MM.1S (cell line): ENCODE measurements around the gene PDE6A.

Experiments
- DNase-seq: peaks from one replicate; pipeline ENCODE4 v3.0.0-alpha.2; 2015
- H2AFZ ChIP-seq: fragments of 300-600 bp; sonication (generic); 2 replicates; pipeline ENCODE4 v1.6.0; 2016; ENCODE audit warnings: antibody characterized with exemption, low read length
- H3F3A ChIP-seq: fragments of 300-600 bp; sonication (generic); 2 replicates; pipeline ENCODE4 v1.6.1; 2016; ENCODE audit warnings: mild to moderate bottlenecking, antibody characterized with exemption, low read length, moderate library complexity, mixed read lengths; ENCODE audit not compliant: insufficient read depth
- H3K27ac ChIP-seq: fragments of 300-600 bp; sonication (generic); 2 replicates; pipeline ENCODE4 v1.5.1; 2016; ENCODE audit warnings: mild to moderate bottlenecking, low read length
- H3K27me3 ChIP-seq: fragments of 300-600 bp; sonication (generic); replicated peaks from 2 replicates; pipeline ENCODE4 v1.6.0; 2016; ENCODE audit warnings: low read length; ENCODE audit not compliant: insufficient read depth
- H3K36me3 ChIP-seq: fragments of 300-600 bp; sonication (generic); replicated peaks from 2 replicates; pipeline ENCODE4 v1.6.1; 2016; ENCODE audit warnings: mild to moderate bottlenecking, low read length, mixed read lengths; ENCODE audit not compliant: insufficient read depth
- H3K4me1 ChIP-seq: fragments of 300-600 bp; sonication (generic); 2 replicates; pipeline ENCODE4 v1.6.1; 2016; ENCODE audit warnings: low read length, mixed read lengths
- H3K4me2 ChIP-seq: fragments of 300-600 bp; sonication (generic); 2 replicates; pipeline ENCODE4 v1.6.0; 2016; ENCODE audit warnings: low read depth, low read length
- H3K4me3 ChIP-seq: fragments of 300-600 bp; sonication (generic); 2 replicates; pipeline ENCODE4 v1.5.1; 2016; ENCODE audit warnings: low read length, mixed read lengths
- H3K79me2 ChIP-seq: fragments of 300-600 bp; sonication (generic); 2 replicates; pipeline ENCODE4 v1.6.1; 2016; ENCODE audit warnings: mixed run types, low read length, mixed read lengths
- H3K9ac ChIP-seq: fragments of 300-600 bp; sonication (generic); 2 replicates; pipeline ENCODE4 v1.6.1; 2016; ENCODE audit warnings: low read length, mixed read lengths
- H3K9me2 ChIP-seq: fragments of 300-600 bp; sonication (generic); replicated peaks from 2 replicates; pipeline ENCODE4 v1.6.1; 2016; ENCODE audit warnings: mild to moderate bottlenecking, low read length, mixed read lengths; ENCODE audit not compliant: insufficient read depth
- H3K9me3 ChIP-seq: fragments of 300-600 bp; sonication (generic); replicated peaks from 2 replicates; pipeline ENCODE4 v1.6.1; 2016; ENCODE audit warnings: mild to moderate bottlenecking, low read length, mixed read lengths; ENCODE audit not compliant: insufficient read depth
- H4K20me1 ChIP-seq: fragments of 300-600 bp; sonication (generic); 2 replicates; pipeline ENCODE4 v1.6.1; 2016; ENCODE audit warnings: mild to moderate bottlenecking, low read length, moderate library complexity, mixed read lengths; ENCODE audit not compliant: insufficient read depth
- CTCF ChIP-seq: fragments of 300-600 bp; sonication (generic); IDR thresholded peaks from 2 replicates; pipeline ENCODE4 v1.5.1; 2016; ENCODE audit warnings: antibody characterized with exemption, low read length, mixed read lengths
- EZH2 ChIP-seq: fragments of 300-600 bp; sonication (generic); optimal IDR thresholded peaks from 2 replicates; pipeline ENCODE3; 2017; ENCODE audit warnings: low read depth, mild to moderate bottlenecking, antibody characterized with exemption, low read length, mixed read lengths
- EZH2phosphoT487 ChIP-seq: fragments of 300-600 bp; sonication (generic); IDR thresholded peaks from 2 replicates; pipeline ENCODE4 v1.6.1; 2018; ENCODE audit warnings: antibody characterized with exemption, low read length

PDE6A gene

GRCh38 chr5:149849966-149850910, 94.4 kb downstream of the PDE6A start:
- no peak overlapping the region for H3K4me2 ChIP-seq
- no peaks in the 10 kb centered on the region for H3K9me3 ChIP-seq
- TF ChIP-seq EZH2 = no peak
- TF ChIP-seq CTCF = no peak
- TF ChIP-seq EZH2phosphoT487 = no peak
- no peaks in the 10 kb centered on the region for H3K36me3 ChIP-seq
- no peaks in the 10 kb centered on the region for H3K4me1 ChIP-seq
- DNase-seq = no peak
- H3K27me3 ChIP-seq = no peaks in the 10 kb centered on the region
- H3K4me3 ChIP-seq = no peak overlapping the region
- H3K9ac ChIP-seq = no peak overlapping the region
- no peak overlapping the region for H3K27ac ChIP-seq
- H3K79me2 ChIP-seq = no peaks in the 10 kb centered on the region
- H2AFZ ChIP-seq = no peak overlapping the region
- H3F3A ChIP-seq = no peaks in the 10 kb centered on the region
- no peaks in the 10 kb centered on the region for H3K9me2 ChIP-seq
- no peaks in the 10 kb centered on the region for H4K20me1 ChIP-seq

GRCh38 chr5:149849280-149849965, 95.2 kb downstream of the PDE6A start:
- no peak overlapping the region for H3K9ac ChIP-seq
- no peak overlapping the region for H3K4me2 ChIP-seq
- no peaks in the 10 kb centered on the region for H4K20me1 ChIP-seq
- H3K4me1 ChIP-seq = no peaks in the 10 kb centered on the region
- H3K79me2 ChIP-seq = no peaks in the 10 kb centered on the region
- no peak overlapping the region for H3K27ac ChIP-seq
- no peaks in the 10 kb centered on the region for H3K27me3 ChIP-seq
- H2AFZ ChIP-seq = no peak overlapping the region
- no peaks in the 10 kb centered on the region for H3F3A ChIP-seq
- TF ChIP-seq CTCF (no peak), EZH2phosphoT487 (no peak), EZH2 (no peak)
- DNase-seq = no peak
- H3K36me3 ChIP-seq = no peaks in the 10 kb centered on the region
- no peaks in the 10 kb centered on the region for H3K9me2 ChIP-seq
- H3K9me3 ChIP-seq = no peaks in the 10 kb centered on the region
- H3K4me3 ChIP-seq = no peak overlapping the region

- H3K27me3 ChIP-seq = no peaks in the 10 kb centered on the region
These were observed 97.0 kb downstream of the PDE6A start for GRCh38 chr5:149847611-149848010.

More at GRCh38 chr5:149847611-149848010, 97.0 kb downstream of the PDE6A start:
- TF ChIP-seq EZH2phosphoT487 = no peak
- no peak for TF ChIP-seq CTCF
- no peak for TF ChIP-seq EZH2
- DNase-seq = no peak
- no peak overlapping the region for H3K4me3 ChIP-seq
- H3K79me2 ChIP-seq = no peaks in the 10 kb centered on the region
- H3K27ac ChIP-seq = no peak overlapping the region
- no peak overlapping the region for H3K9ac ChIP-seq
- no peaks in the 10 kb centered on the region for H4K20me1 ChIP-seq
- H3K36me3 ChIP-seq = no peaks in the 10 kb centered on the region
- no peak overlapping the region for H3K4me2 ChIP-seq
- no peak overlapping the region for H2AFZ ChIP-seq
- H3K4me1 ChIP-seq = no peaks in the 10 kb centered on the region
- no peaks in the 10 kb centered on the region for H3K9me3 ChIP-seq
- no peaks in the 10 kb centered on the region for H3F3A ChIP-seq
- no peaks in the 10 kb centered on the region for H3K9me2 ChIP-seq
